GM19324 (cell line): ENCODE results near the gene RHBDD2.
"Not testable (repeated sequence)": the region's sequence is repeated elsewhere in the genome, so short reads cannot be mapped to it uniquely, and the experiment has no call there.

ENCODE experiments used
- ATAC-seq: cut with Tn5 transposase; IDR thresholded peaks from one replicate; pipeline ENCODE4 v1.9.1; 2021; ENCODE audit warnings: mild to moderate bottlenecking, moderate library complexity; ENCODE audit not compliant: unreplicated experiment, low FRiP score

RHBDD2 gene

DNA sequence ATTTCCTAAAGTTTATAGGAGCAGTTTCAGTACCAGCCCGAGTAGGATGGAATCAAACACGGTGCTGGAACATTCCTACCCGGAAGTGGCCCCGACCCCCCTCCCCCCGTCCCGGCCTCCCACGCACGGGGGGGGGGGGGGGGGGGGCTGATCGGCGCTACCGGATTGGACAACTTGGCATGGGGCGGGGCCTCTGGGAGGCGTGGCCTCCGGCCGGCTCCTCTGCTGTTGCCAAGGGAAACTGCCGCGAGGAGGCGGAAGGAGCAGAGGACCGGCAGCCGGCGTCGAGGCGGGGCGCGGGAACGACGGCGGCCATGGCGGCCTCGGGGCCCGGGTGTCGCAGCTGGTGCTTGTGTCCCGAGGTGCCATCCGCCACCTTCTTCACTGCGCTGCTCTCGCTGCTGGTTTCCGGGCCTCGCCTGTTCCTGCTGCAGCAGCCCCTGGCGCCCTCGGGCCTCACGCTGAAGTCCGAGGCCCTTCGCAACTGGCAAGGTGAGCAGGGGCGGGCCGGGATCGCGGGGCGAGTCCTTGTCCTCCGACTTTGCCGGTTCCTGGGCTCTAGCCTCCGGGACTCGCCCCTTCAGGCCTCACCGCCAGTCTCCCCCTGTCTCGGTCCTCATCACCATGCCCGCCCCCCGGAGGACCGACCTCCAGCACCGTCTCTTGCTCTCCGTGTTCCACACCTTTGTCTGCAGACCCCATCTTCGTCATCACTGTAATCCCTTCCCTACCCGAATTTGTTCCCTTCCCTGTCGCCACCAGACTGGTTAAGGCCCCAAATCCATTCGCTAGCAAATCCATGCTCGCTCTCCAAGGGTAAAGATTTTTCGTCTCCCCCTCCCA lies at the start of gene RHBDD2:
TSS of gene RHBDD2 (plus strand) at position 266 of the 843 bp plus-strand sequence. CDS start at position 315, 49 bp downstream.
- ATAC-seq, result peak; percentile 96

- ATAC-seq, result not testable (repeated sequence)
These were observed 49.2 kb upstream of the RHBDD2 start for GRCh38 chr7:75829656-75830055.

- no peak for ATAC-seq
These were observed 47.9 kb upstream of the RHBDD2 start for GRCh38 chr7:75830978-75831377.

- not testable (repeated sequence) for ATAC-seq
These were observed 45.2 kb upstream of the RHBDD2 start for GRCh38 chr7:75833662-75834061.

DNA sequence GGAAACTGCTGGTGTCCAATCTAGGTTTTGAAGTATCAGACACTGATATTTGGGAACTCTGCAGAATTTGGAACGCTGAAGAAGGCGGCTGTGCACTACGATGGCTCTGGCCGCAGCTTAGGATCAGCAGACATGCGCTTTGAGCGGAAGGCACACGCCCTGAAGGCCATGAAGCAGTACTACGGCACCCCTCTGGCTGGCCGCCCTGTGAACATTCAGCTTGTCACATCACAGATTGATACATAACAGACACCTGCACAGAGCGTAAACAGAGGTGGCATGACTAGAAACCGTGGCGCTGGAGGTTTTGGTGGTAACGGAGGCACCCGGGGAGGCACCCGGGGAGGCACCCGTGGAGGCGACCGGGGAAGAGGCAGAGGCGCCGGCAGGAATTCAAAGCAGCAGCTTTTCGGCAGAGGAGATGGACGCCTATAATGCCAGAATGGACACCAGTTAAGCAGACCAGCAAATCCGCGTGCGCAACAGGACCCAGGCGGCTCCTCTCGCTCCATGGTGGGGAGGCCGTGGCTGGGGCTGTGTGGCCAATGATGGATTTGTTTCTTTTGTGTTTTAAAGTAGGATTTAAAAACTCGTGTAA lies 43.0 kb upstream of the RHBDD2 start:
- ATAC-seq, result no peak

DNA sequence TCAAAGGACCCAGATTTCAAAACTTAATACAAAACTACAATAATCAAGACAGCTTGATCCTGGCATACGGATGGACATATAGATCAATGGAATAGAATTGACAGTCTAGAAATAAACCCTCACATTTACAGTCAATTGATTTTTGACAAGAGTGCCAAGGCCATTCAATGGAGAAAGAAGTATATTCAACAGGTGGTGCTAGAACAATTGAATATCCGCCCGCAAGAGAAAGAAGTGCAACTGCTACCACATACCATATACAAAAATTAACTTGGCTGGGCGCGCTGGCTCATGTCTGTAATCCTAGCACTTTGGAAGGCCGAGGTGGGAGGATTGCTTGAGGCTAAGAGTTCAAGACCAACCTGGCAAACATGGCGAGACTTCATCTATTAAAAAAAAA lies 42.0 kb upstream of the RHBDD2 start:
- no peak for ATAC-seq

GRCh38 chr7:75838281-75838930 lies 40.4 kb upstream of the RHBDD2 start:
- ATAC-seq, result not testable (repeated sequence)

DNA sequence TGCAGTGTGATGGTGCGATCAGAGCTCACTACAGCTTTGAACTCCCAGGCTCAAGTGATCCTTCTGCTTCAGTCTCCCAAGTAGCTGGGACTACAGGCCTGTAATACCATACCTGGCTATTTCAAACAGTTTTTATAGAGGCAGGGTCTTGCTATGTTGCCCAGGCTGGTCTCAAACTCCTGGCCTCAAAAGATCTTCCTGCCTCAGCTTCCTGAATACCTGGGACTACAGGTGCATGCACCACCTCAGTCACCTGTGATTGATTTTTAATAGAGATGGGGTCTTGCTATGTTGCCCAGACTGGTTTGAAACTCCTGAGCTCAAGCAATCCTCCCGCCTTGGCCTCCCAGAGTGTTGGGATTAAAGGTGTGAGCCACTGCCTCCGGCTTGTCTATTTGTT lies 38.8 kb upstream of the RHBDD2 start:
- ATAC-seq, result no peak

DNA sequence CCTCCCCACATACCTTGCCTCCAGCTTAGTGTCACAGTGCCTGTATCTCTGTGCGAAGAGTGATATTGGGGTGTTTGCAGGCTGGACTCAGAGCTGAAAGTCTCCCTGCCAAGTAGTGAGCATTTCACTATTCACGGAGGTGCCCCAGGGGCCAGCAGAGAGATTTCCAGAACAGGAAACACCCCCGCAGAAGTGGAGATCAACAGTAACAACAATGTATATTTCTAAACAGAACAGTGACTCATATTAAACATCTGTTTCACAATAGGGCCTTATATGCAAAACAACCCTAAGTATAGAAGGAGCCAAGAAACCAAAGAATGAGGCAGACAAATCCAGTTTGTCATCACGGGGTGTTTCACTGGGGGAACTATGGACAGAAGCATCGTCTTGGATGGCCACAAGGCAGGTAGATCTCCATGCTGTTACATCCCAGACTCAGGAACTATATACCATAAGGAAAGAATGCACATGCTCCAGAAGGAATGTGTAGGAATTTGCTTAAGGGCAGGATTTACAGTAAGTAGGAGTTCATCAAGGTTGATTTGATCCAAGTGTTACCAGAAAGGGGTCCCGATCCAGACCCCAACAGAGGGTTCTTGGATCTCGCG lies 35.9 kb upstream of the RHBDD2 start:
- ATAC-seq, result no peak

DNA sequence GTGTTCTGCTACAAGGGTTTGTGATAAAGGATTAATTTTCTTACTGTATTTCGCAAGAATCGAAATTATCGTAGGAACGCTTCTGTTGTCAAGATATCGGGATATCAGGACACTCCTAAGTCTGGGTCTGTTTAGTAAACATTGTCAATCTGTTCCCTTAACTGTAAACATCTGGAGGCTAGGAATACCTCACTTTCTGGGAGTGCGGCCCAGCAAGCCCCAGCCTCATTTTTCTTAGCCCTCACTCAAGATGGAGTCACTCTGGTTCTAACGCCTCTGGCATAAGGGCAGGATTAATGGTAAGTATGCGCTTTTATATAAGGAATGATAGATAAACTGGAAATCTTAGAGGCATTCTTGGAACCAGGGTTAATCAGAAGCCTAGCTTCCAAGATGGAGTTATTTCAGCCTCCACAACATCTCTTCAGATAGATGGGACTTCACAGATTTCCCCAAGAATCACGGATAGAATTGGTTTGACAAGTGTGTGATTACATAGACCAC lies 35.2 kb upstream of the RHBDD2 start:
- no peak for ATAC-seq

- ATAC-seq, result no peak
These were observed 34.7 kb upstream of the RHBDD2 start for GRCh38 chr7:75844158-75844557.

- not testable (repeated sequence) for ATAC-seq
These were observed 33.7 kb upstream of the RHBDD2 start for GRCh38 chr7:75845132-75845531.

DNA sequence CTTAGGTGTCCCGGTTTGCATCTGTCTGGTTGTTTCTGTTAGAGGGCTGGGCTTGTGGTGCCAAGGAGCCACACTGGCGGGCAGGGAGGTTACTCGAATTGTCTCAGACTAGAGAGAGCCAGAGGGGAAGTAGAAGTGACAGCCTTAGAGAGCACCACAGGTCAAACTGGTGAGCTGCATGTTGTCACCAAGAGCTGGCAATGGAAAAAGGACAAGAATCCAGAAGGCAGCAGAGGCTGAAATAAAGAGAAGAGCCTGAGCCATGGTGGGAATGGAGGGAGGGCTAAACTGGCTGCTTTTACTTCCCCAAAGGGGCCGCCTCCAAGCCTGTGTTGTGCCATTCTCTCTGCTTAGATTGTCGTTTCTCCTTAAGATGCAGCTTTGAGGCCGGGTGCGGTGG lies 31.1 kb upstream of the RHBDD2 start:
- ATAC-seq, result no peak

- no peak for ATAC-seq
These were observed 29.3 kb upstream of the RHBDD2 start for GRCh38 chr7:75849573-75849972.

- no peak for ATAC-seq
These were observed 28.6 kb upstream of the RHBDD2 start for GRCh38 chr7:75850235-75850634.

DNA sequence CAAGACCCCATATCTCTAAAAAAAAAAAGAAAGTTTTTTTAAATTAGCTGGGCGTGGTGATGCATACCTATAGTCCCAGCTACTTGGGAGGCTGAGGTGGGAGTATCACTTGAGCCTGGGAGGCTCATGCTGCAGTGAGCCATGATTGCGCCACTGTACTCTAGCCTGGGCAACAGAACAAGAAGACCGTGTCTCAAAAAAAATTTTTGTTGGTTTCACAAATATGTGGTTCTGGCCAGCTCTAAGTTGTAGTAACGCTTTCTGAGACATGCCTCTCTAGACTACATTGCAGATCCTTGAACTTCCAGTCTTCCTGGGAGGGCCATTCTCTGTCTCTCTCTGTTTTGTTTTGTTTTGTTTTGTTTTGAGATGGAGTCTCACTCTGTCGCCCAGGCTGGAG lies 24.6 kb upstream of the RHBDD2 start:
- no peak for ATAC-seq

- ATAC-seq, result not testable (repeated sequence)
These were observed 24.0 kb upstream of the RHBDD2 start for GRCh38 chr7:75854813-75855345.

GRCh38 chr7:75856536-75856935 lies 22.3 kb upstream of the RHBDD2 start:
- no peak for ATAC-seq

DNA sequence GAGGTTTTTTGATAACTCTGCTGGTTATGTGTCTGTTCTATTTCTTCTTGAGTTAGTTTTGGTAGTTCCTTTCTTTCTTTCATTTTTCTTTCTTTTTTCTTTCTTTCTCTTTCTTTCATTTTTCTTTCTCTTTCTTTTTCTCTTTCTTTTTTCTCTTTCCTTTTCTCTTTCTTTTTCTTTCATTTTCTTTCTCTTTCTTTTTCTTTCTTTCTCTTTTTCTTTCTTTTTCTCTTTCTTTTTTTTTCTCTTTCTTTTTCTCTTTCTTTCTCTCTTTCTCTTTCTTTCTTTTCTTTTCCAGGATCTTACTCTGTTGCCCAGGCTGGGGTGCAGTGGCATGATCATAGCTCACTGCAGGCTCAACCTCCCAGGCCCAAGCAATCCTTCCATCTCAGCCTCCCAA lies 20.4 kb upstream of the RHBDD2 start:
- ATAC-seq, result no peak

- ATAC-seq, result no peak
These were observed 17.2 kb upstream of the RHBDD2 start for GRCh38 chr7:75861636-75862035.

- ATAC-seq, result not testable (repeated sequence)
These were observed 14.6 kb upstream of the RHBDD2 start for GRCh38 chr7:75864251-75864650.
